Lung (tissue), 12 donors: ENCODE data around the gene RSPH1. TPM values are rescaled to one million over a fixed set of nuclear protein-coding genes. Genes with fewer than 3 reads are reported as not detected.

Experiments
- ATAC-seq: fragments of 200-7000 bp; cut with Tn5 transposase; one replicate; pipeline ENCODE4 v1.9.1; 2020; ENCODE audit warnings: moderate number of reproducible peaks; ENCODE audit not compliant: insufficient read depth, low FRiP score
- DNase-seq, 3 donors: peaks; one replicate each; pipeline ENCODE4 v3.0.0-alpha.2; 2013 to 2017
- H3K27ac ChIP-seq, 2 donors: one replicate each; pipeline ENCODE4 v1.5.1; 2013; ENCODE audit warnings: mild to moderate bottlenecking in 2 of 2, moderate library complexity in 2 of 2, control low read depth in 1 of 2, inconsistent platforms in 1 of 2, low read depth in 1 of 2, low read length in 1 of 2
- H3K27me3 ChIP-seq, 3 donors: one replicate each; pipeline ENCODE4 v1.5.1; 2013; ENCODE audit warnings: low read length in 2 of 3; ENCODE audit not compliant: control insufficient read depth in 3 of 3, insufficient read depth in 3 of 3
- H3K36me3 ChIP-seq, 4 donors: one replicate each; pipeline ENCODE4 v1.5.1; 2013; ENCODE audit warnings: low read length in 4 of 4, mild to moderate bottlenecking in 1 of 4, moderate library complexity in 1 of 4; ENCODE audit not compliant: control insufficient read depth in 4 of 4, insufficient read depth in 4 of 4
- H3K4me1 ChIP-seq, 5 donors: one replicate each; pipeline ENCODE4 v1.5.1; 2013; ENCODE audit warnings: low read length in 5 of 5, mild to moderate bottlenecking in 2 of 5, moderate library complexity in 1 of 5; ENCODE audit not compliant: control insufficient read depth in 5 of 5, insufficient read depth in 5 of 5
- H3K4me3 ChIP-seq: one replicate; pipeline ENCODE4 v1.5.1; 2013; ENCODE audit warnings: mild to moderate bottlenecking, control low read depth, moderate library complexity
- H3K9ac ChIP-seq, 2 donors: one replicate each; pipeline ENCODE4 v1.5.1; 2013; ENCODE audit warnings: low read length in 2 of 2, control low read depth in 1 of 2; ENCODE audit not compliant: insufficient read depth in 1 of 2
- H3K9me3 ChIP-seq, 4 donors: one replicate each; pipeline ENCODE4 v1.5.1; 2013; ENCODE audit warnings: low read length in 3 of 4, mild to moderate bottlenecking in 1 of 4, moderate library complexity in 1 of 4; ENCODE audit not compliant: control insufficient read depth in 4 of 4, insufficient read depth in 3 of 4
- CTCF ChIP-seq: IDR thresholded peaks from 2 replicates; pipeline ENCODE4 v1.5.1; 2012; ENCODE audit warnings: mild to moderate bottlenecking; ENCODE audit errors: control extremely low read depth, extremely low read depth
- WGBS, 2 donors: extraction: QIAGEN DNeasy Blood & Tissue Kit; methylation state at CpG; one replicate each; pipeline ENCODE4 v1.1.7; 2013; 5-methylcytosine and 5-hydroxymethylcytosine counted together
- polyA plus RNA-seq, 2 donors: library from polyadenylated mRNA; stranded (reverse); fragments of 200-250 nt; gene quantifications; one replicate each; pipeline ENCODE4 v1.2.1, GENCODE V29; 2013
- total RNA-seq, 2 donors: library from RNA; depleted of rRNA in 1 of 2; stranded (reverse); fragments of >200 nt in 1 of 2; gene quantifications; one replicate each; pipeline ENCODE4 v1.2.1, GENCODE V29; 2014 to 2021
- donor health status: control.
- donor health status: control.
- donor health status: Bipolar disorder and iron deficiency.
- donor health status: healthy.
- donor health status: DM: yes; HTN: yes; CAD: no.

RSPH1 gene
- total and polyA plus RNA-seq, 4 donors, result 17.6 to 46.9 (median 27.7) TPM

GRCh38 chr21:42465803-42466127 lies 30.3 kb downstream of the RSPH1 start:
- H3K9ac ChIP-seq, result no peak overlapping the region

GRCh38 chr21:42465008-42465802 lies 30.8 kb downstream of the RSPH1 start:
- Histone ChIP-seq H3K9me3 (no peaks in the 10 kb centered on the region), H3K36me3 (no peaks in the 10 kb centered on the region), H3K27ac (peak overlapping the region in 1 of 2 donors; percentile 15), H3K9ac (no peak overlapping the region), H3K27me3 (no peaks in the 10 kb centered on the region), H3K4me3 (no peak overlapping the region), H3K4me1 (peaks cover 0 to 6% (median 3%) of the 10 kb centered on the region in 5 donors)
- no peak for ATAC-seq
- DNase-seq, result peak in 2 of 3 donors; percentile 27 to 39
- no peak for TF ChIP-seq CTCF
- 18 to 42% methylated on average over 8 of the region's 8 CpGs for WGBS, 2 donors

More at GRCh38 chr21:42465803-42466127, 30.3 kb downstream of the RSPH1 start:
- Histone ChIP-seq H3K36me3 (no peaks in the 10 kb centered on the region), H3K9me3 (no peaks in the 10 kb centered on the region), H3K4me1 (peaks cover 0 to 6% (median 0%) of the 10 kb centered on the region in 5 donors), H3K4me3 (no peak overlapping the region), H3K27me3 (no peaks in the 10 kb centered on the region), H3K27ac (no peak overlapping the region)
- DNase-seq, result no peak
- no peak for TF ChIP-seq CTCF
- WGBS, 2 donors, result 56 to 78% methylated on average over 3 of the region's 3 CpGs
- ATAC-seq, result no peak

GRCh38 chr21:42463861-42464515 lies 32.0 kb downstream of the RSPH1 start:
- Histone ChIP-seq H3K9me3 (no peaks in the 10 kb centered on the region), H3K27me3 (no peaks in the 10 kb centered on the region), H3K9ac (no peak overlapping the region), H3K36me3 (no peaks in the 10 kb centered on the region), H3K27ac (peak overlapping the region in 1 of 2 donors; percentile 37), H3K4me1 (peaks cover 0 to 6% (median 3%) of the 10 kb centered on the region in 5 donors), H3K4me3 (no peak overlapping the region)
- no peak for TF ChIP-seq CTCF
- DNase-seq, result peak; percentile 32 to 54 (median 38)
- 43 to 66% methylated on average over 17 of the region's 17 CpGs for WGBS, 2 donors
- no peak for ATAC-seq
